DMS53 treated with DMSO at 0.1 percent for 48 hours (cell line): ENCODE measurements around the gene GLP2R.
"Not testable (repeated sequence)": the region's sequence is repeated elsewhere in the genome, so short reads cannot be mapped to it uniquely, and the experiment has no call there.

ENCODE experiments used
- DNase-seq: peaks from one replicate; lab custom pipeline; 2025; ENCODE audit not compliant: unreplicated experiment; lab: John Stamatoyannopoulos, UW

Gene GLP2R, protein sequence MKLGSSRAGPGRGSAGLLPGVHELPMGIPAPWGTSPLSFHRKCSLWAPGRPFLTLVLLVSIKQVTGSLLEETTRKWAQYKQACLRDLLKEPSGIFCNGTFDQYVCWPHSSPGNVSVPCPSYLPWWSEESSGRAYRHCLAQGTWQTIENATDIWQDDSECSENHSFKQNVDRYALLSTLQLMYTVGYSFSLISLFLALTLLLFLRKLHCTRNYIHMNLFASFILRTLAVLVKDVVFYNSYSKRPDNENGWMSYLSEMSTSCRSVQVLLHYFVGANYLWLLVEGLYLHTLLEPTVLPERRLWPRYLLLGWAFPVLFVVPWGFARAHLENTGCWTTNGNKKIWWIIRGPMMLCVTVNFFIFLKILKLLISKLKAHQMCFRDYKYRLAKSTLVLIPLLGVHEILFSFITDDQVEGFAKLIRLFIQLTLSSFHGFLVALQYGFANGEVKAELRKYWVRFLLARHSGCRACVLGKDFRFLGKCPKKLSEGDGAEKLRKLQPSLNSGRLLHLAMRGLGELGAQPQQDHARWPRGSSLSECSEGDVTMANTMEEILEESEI

DNA sequence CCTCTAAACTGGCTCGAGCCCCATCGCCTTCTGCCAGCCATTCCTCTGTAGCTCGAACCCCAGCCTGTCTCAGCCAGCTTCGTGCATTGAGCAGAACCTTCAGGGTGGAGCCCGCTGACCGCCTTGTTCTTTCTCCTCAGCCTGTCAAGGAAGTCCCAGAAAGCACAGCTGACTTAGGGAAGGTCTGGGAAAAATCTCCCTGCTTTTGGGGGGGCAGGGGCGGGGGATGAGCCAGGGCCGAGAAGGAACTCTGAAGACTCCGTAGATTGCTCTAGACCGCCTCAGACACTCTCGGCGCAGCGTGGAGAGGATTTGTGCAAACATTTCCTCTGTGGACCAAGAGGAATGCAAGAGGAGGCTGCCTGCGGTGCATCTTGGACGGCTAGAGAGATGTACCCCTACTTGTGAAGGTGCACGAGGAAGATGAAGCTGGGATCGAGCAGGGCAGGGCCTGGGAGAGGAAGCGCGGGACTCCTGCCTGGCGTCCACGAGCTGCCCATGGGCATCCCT, at the start of gene GLP2R:
Gene GLP2R, plus strand, starts transcription at position 284 of the 510 bp plus-strand sequence. Its CDS starts 140 bp downstream, at position 424.
- no peak for DNase-seq

- DNase-seq = no peak
These were observed 48.8 kb upstream of the GLP2R start for GRCh38 chr17:9776911-9777310.

DNA sequence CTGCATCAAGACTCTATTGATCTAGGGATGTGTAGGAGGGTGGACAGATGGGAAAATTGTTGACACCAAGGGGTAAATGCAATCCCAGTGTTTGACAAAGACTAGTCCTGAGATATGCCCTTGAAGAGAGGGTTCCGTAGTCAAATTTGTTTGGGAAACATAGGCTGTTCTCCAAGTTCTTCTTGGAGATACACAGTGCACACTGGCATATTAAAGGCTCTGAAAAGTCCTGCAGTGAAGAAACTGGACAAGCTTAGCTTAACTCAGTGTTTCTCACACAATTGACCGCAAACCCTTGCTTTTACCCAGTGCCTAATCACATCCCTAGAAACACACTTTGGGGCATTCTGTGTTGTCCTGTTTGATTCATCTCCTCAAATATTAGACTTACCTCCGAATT, 45.2 kb upstream of the GLP2R start:
- no peak for DNase-seq

GRCh38 chr17:9783050-9783449, 42.7 kb upstream of the GLP2R start:
- DNase-seq = no peak

GRCh38 chr17:9783465-9783864, 42.3 kb upstream of the GLP2R start:
- DNase-seq = not testable (repeated sequence)

- no peak for DNase-seq
These were observed 41.2 kb upstream of the GLP2R start for GRCh38 chr17:9784544-9784943.

GRCh38 chr17:9788601-9789000, 37.1 kb upstream of the GLP2R start:
- no peak for DNase-seq

- DNase-seq = no peak
These were observed 35.4 kb upstream of the GLP2R start for GRCh38 chr17:9790316-9790715.

DNA sequence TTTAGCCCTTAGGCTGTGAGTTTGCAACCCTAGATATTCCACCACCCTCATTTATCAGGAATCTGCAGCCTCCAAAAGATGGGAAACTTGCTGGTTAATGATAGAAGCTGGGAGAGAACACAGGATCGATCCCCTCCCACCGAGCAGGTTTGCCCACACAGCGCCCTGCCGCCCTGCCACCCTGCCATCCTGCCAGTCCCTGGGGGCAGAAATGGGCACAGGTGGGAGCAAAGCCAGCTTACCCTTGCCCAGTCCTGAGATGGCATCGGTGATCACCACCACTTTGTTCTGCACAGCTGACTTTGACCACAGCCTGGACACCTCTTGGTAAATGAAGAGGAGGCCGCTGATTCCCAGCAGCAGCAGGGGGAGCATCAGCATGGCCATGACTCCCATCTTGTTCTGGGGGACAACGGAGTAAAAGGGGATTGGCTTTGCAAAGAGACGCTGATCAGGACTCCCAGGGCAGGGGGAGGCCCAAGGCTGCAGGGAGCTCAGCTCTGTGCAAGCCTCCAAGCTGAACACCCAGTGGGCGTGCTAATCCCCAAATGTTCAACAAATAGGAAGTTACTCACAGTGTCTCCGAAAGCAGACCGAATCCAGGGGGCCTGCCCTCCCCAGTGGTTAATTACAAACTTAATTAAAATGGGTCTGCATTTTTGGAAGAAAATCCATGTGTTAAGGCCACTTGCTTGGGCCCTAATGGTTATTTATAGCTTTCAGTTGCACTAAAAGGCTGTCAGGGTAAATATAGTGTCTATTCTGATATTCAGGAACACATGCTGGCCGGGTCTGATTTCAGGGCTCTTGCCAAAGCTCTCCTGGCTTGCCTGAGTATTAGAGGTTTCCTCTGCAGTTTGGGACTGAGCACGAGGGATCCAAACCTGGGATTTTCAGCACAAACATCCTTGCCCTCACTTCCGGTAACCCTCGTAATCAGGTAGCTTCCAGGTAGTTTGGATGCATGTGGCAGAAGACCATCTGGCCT, 34.5 kb upstream of the GLP2R start, which contains the start of gene DHRS7C:
Gene DHRS7C, minus strand, starts transcription at position 704 of the 988 bp plus-strand sequence. Its CDS starts 308 bp downstream, at position 396.
- DNase-seq = no peak

DNA sequence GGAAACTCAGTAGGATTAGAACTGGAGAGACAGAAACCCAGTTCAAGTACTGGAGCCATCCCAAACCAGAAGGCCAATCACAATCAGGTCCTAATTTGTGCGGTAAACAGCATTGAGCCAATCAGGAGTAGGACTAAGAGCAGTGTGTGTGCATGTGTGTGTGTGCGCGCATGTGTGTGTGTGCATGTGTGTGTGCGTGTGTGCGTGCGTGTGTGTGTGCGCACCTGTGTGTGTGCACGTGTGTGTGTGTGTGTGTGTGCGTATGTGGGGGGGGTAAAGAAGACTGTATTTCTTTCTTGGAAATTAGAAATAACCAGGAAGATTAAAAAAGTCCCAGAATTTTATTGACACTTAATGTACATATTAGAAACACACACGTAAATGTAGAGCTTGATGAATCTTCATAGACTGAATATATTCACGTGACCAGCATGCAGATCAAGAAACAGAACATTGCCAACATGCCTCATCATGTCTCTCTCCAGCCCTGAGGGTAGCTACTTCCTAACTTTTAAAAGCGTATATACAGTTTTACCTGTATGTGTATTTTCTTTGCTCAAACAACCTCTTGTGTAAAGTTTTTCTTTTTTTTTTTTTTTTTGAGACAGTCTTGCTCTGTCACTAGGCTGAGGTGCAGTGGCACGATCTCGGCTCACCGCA, 33.4 kb upstream of the GLP2R start:
- no peak for DNase-seq

GRCh38 chr17:9798008-9798407, 27.7 kb upstream of the GLP2R start:
- no peak for DNase-seq

- DNase-seq = no peak
These were observed 27.0 kb upstream of the GLP2R start for GRCh38 chr17:9798724-9799123.

GRCh38 chr17:9801505-9801904, 24.2 kb upstream of the GLP2R start:
- no peak for DNase-seq

GRCh38 chr17:9802294-9802693, 23.4 kb upstream of the GLP2R start:
- no peak for DNase-seq

- DNase-seq = no peak
These were observed 23.0 kb upstream of the GLP2R start for GRCh38 chr17:9802697-9803096.

DNA sequence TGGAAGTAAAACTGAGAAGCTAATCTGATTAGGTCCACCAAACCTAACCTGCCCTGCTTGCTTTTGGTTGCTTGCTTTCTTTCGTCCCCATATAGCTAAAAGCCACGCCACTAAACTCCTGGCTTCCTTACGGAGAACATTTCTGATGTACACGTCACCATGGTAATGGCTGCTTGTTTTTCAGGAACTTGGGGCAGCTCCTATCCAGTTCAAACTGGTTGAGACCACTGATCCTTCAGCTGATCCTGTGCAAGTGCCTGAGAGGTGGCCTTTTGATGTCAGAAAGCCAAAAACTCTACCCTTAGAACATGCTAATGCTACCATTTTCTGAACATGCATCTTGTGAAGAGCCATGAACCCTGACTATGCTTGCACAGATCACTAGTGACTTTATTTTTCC, 20.0 kb upstream of the GLP2R start:
- no peak for DNase-seq

DNA sequence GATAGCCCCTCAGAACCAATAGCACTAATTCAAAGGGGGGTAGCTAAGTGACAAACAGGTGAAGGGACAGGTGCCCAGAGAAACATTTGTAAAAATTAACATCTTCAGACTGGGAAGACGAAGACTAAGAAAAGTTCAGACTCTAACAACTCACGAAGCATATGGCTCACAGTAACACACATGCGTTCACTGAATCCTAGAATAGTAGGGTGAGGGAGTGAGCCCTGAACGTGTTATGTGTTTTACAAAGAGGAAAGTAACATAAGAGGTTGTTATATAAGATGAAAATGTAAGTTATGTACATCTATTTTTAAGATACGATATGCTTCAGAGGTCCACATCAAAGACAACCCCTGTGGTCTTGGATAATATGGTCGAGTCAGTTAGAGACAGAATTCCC, 19.0 kb upstream of the GLP2R start:
- no peak for DNase-seq

- no peak for DNase-seq
These were observed 16.3 kb upstream of the GLP2R start for GRCh38 chr17:9809409-9809808.

DNA sequence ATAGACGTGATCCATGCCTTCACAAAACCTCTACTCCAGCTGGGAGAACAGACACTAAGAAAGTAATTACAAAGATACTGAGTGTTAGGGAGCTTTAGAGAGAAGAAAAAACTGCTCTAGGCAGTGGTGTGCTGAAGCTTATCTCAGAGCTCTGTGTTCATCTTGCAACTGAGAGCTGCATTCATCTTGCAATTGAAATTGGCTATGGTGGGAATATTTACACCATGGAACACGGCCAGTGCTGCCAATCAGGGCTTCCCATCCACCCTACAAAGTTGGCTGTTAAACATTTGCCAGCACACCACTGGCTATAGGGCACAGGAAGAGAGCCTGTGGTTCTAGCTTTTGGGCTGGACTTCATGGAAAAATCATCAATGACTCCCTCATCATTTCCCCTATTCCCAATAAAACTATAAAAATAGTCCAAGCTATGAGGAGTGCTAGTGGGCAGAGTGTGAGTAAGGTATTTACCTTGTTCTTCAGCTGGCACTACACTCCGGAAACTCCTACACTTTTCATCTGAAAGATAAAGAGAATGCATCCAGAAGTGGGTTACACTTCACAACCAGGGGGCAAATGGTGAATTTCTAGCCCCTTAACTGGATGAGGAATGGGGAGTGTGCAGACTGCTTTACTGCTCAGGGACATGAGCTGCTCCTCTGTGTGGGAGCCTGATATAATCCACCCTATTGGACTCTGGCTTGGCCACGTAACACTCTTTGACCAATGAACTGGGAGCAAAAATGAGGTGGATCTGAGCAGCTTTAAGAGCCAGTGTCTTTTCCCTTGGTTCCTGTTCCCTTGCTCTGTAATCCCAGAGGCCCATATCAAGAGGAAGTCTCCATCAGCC, 15.4 kb upstream of the GLP2R start:
- no peak for DNase-seq

DNA sequence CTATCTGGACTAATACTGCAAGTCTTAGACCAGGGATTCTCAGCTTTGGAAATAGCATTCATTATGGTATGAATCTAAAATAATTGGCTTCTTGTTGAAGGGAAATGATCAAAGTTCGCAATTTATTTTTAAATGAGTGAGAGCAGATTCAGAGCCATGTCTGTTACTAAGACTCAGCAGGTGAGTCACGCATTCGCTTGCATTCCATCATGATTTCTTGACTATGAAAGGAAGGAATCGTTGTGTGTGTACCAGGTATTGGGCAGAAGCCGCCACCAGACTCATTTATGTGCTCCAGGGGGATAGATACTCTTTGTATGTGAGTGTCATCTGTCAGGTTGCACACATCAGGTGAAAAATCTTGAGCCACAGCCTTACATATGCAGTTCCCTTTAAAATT, 14.6 kb upstream of the GLP2R start:
- no peak for DNase-seq
